ENCODE measurements around the gene CR1.

The CR1 gene

GRCh38 chr1:207497941-207498340 lies 2.0 kb downstream of the CR1 start:
- no peak for DNase-seq (ENCODE audit: low read depth, low spot score)
- Histone ChIP-seq H3K9ac (ENCODE audit: insufficient read length) (no peak overlapping the region), H3K4me3 (no peak overlapping the region)

GRCh38 chr1:207499573-207499972 lies 3.6 kb downstream of the CR1 start:
- TF ChIP-seq EZH2 (IDR thresholded peaks at IDR 0.05) (no peak), POLR2AphosphoS5 (IDR thresholded peaks at IDR 0.05; ENCODE audit: borderline replicate concordance, low read depth, low read length) (no peak), FOXP2 (optimal IDR thresholded peaks at IDR 0.05; ENCODE audit: control extremely low read depth, extremely low read length, insufficient read depth) (no peak)
- Histone ChIP-seq H3K9me3 (ENCODE audit: low read depth, low read length) (no peaks in the 10 kb centered on the region), H3K9ac (ENCODE audit: insufficient read length) (no peak overlapping the region), H3K27ac (no peak overlapping the region), H3K4me3 (no peak overlapping the region), H3K36me3 (ENCODE audit: insufficient read depth, low read length) (no peaks in the 10 kb centered on the region)
- peak; percentile 70 for DNase-seq (ENCODE audit: low read depth, low spot score)

More at GRCh38 chr1:207497941-207498340, 2.0 kb downstream of the CR1 start:
- H3K36me3 ChIP-seq (ENCODE audit: insufficient read depth, low read length) = no peaks in the 10 kb centered on the region
- no peak overlapping the region for H3K27ac ChIP-seq
- H3K9me3 ChIP-seq (ENCODE audit: low read depth, low read length) = no peaks in the 10 kb centered on the region
- TF ChIP-seq POLR2AphosphoS5 (IDR thresholded peaks at IDR 0.05; ENCODE audit: borderline replicate concordance, low read depth, low read length) (no peak), EZH2 (IDR thresholded peaks at IDR 0.05) (no peak), FOXP2 (optimal IDR thresholded peaks at IDR 0.05; ENCODE audit: control extremely low read depth, extremely low read length, insufficient read depth) (no peak)

- H3K9me3 ChIP-seq (ENCODE audit: low read depth, low read length) = no peaks in the 10 kb centered on the region
- DNase-seq (ENCODE audit: low read depth, low spot score) = no peak
- H3K36me3 ChIP-seq (ENCODE audit: insufficient read depth, low read length) = no peaks in the 10 kb centered on the region
- TF ChIP-seq FOXP2 (optimal IDR thresholded peaks at IDR 0.05; ENCODE audit: control extremely low read depth, extremely low read length, insufficient read depth) = no peak
- TF ChIP-seq POLR2AphosphoS5 (IDR thresholded peaks at IDR 0.05; ENCODE audit: borderline replicate concordance, low read depth, low read length) = no peak
- no peak for TF ChIP-seq EZH2 (IDR thresholded peaks at IDR 0.05)
- no peak overlapping the region for H3K9ac ChIP-seq (ENCODE audit: insufficient read length)
- H3K4me3 ChIP-seq = no peak overlapping the region
- H3K27ac ChIP-seq = no peak overlapping the region
Observed at GRCh38 chr1:207500306-207500705, 4.3 kb downstream of the CR1 start.

- DNase-seq (ENCODE audit: low read depth, low spot score) = no peak
- Histone ChIP-seq H3K9ac (ENCODE audit: insufficient read length) (no peak overlapping the region), H3K27ac (no peak overlapping the region), H3K36me3 (ENCODE audit: insufficient read depth, low read length) (no peaks in the 10 kb centered on the region), H3K9me3 (ENCODE audit: low read depth, low read length) (no peaks in the 10 kb centered on the region), H3K4me3 (no peak overlapping the region)
- TF ChIP-seq POLR2AphosphoS5 (IDR thresholded peaks at IDR 0.05; ENCODE audit: borderline replicate concordance, low read depth, low read length) (no peak), FOXP2 (optimal IDR thresholded peaks at IDR 0.05; ENCODE audit: control extremely low read depth, extremely low read length, insufficient read depth) (no peak), EZH2 (IDR thresholded peaks at IDR 0.05) (no peak)
Observed at GRCh38 chr1:207501071-207501470, 5.1 kb downstream of the CR1 start.

GRCh38 chr1:207502726-207503125 lies 6.8 kb downstream of the CR1 start:
- Histone ChIP-seq H3K27ac (no peak overlapping the region), H3K4me3 (no peak overlapping the region), H3K36me3 (ENCODE audit: insufficient read depth, low read length) (no peaks in the 10 kb centered on the region), H3K9me3 (ENCODE audit: low read depth, low read length) (no peaks in the 10 kb centered on the region), H3K9ac (ENCODE audit: insufficient read length) (no peak overlapping the region)
- no peak for TF ChIP-seq POLR2AphosphoS5 (IDR thresholded peaks at IDR 0.05; ENCODE audit: borderline replicate concordance, low read depth, low read length)
- no peak for TF ChIP-seq EZH2 (IDR thresholded peaks at IDR 0.05)
- TF ChIP-seq FOXP2 (optimal IDR thresholded peaks at IDR 0.05; ENCODE audit: control extremely low read depth, extremely low read length, insufficient read depth) = no peak
- no peak for DNase-seq (ENCODE audit: low read depth, low spot score)

- TF ChIP-seq EZH2 (IDR thresholded peaks at IDR 0.05) (no peak), POLR2AphosphoS5 (IDR thresholded peaks at IDR 0.05; ENCODE audit: borderline replicate concordance, low read depth, low read length) (no peak), FOXP2 (optimal IDR thresholded peaks at IDR 0.05; ENCODE audit: control extremely low read depth, extremely low read length, insufficient read depth) (no peak)
- no peak overlapping the region for H3K4me3 ChIP-seq
- no peak overlapping the region for H3K27ac ChIP-seq
- H3K9ac ChIP-seq (ENCODE audit: insufficient read length) = no peak overlapping the region
- no peak for DNase-seq (ENCODE audit: low read depth, low spot score)
- no peaks in the 10 kb centered on the region for H3K9me3 ChIP-seq (ENCODE audit: low read depth, low read length)
- H3K36me3 ChIP-seq (ENCODE audit: insufficient read depth, low read length) = no peaks in the 10 kb centered on the region
Observed at GRCh38 chr1:207503950-207504349, 8.0 kb downstream of the CR1 start.

- TF ChIP-seq FOXP2 (optimal IDR thresholded peaks at IDR 0.05; ENCODE audit: control extremely low read depth, extremely low read length, insufficient read depth) = no peak
- no peak for TF ChIP-seq POLR2AphosphoS5 (IDR thresholded peaks at IDR 0.05; ENCODE audit: borderline replicate concordance, low read depth, low read length)
- TF ChIP-seq EZH2 (IDR thresholded peaks at IDR 0.05) = no peak
- Histone ChIP-seq H3K36me3 (ENCODE audit: insufficient read depth, low read length) (no peaks in the 10 kb centered on the region), H3K9me3 (ENCODE audit: low read depth, low read length) (no peaks in the 10 kb centered on the region), H3K9ac (ENCODE audit: insufficient read length) (no peak overlapping the region), H3K27ac (no peak overlapping the region), H3K4me3 (no peak overlapping the region)
- no peak for DNase-seq (ENCODE audit: low read depth, low spot score)
Observed at GRCh38 chr1:207504438-207504837, 8.5 kb downstream of the CR1 start.

GRCh38 chr1:207510444-207510843 lies 14.5 kb downstream of the CR1 start:
- no peak for TF ChIP-seq EZH2 (IDR thresholded peaks at IDR 0.05)
- TF ChIP-seq FOXP2 (optimal IDR thresholded peaks at IDR 0.05; ENCODE audit: control extremely low read depth, extremely low read length, insufficient read depth) = no peak
- TF ChIP-seq POLR2AphosphoS5 (IDR thresholded peaks at IDR 0.05; ENCODE audit: borderline replicate concordance, low read depth, low read length) = no peak
- Histone ChIP-seq H3K27ac (0 out of 2 replicates have a peak overlapping the region, but pooled peaks have one; percentile 8), H3K4me3 (no peak overlapping the region), H3K9ac (ENCODE audit: insufficient read length) (no peak overlapping the region), H3K9me3 (ENCODE audit: low read depth, low read length) (no peaks in the 10 kb centered on the region), H3K36me3 (ENCODE audit: insufficient read depth, low read length) (no peaks in the 10 kb centered on the region)
- no peak for DNase-seq (ENCODE audit: low read depth, low spot score)

GRCh38 chr1:207514890-207515289 lies 18.9 kb downstream of the CR1 start:
- H3K9me3 ChIP-seq (ENCODE audit: low read depth, low read length) = no peaks in the 10 kb centered on the region
- TF ChIP-seq EZH2 (IDR thresholded peaks at IDR 0.05) (no peak), POLR2AphosphoS5 (IDR thresholded peaks at IDR 0.05; ENCODE audit: borderline replicate concordance, low read depth, low read length) (no peak), FOXP2 (optimal IDR thresholded peaks at IDR 0.05; ENCODE audit: control extremely low read depth, extremely low read length, insufficient read depth) (no peak)
- H3K9ac ChIP-seq (ENCODE audit: insufficient read length) = no peak overlapping the region
- H3K27ac ChIP-seq = no peak overlapping the region
- DNase-seq (ENCODE audit: low read depth, low spot score) = no peak
- H3K36me3 ChIP-seq (ENCODE audit: insufficient read depth, low read length) = no peaks in the 10 kb centered on the region
- H3K4me3 ChIP-seq = no peak overlapping the region

Measured in SK-N-MC (cell line).